ENCODE results near the gene DKC1. TPM values are rescaled to one million over a fixed set of nuclear protein-coding genes. Genes with fewer than 3 reads are reported as not detected.

DKC1 gene
- total RNA-seq, 1 experiment from 2014 or later, result 107 TPM

- intact Hi-C loops (cut with micrococcal nuclease; ENCODE audit: unreplicated experiment), result no loop called here
- BruUV-seq (replicated peaks), result no TSS peak
- POLR2A ChIA-PET, result no interaction called here
These were observed 11.4 kb upstream of the DKC1 start for GRCh38 chrX:154751203-154751668.

GRCh38 chrX:154751669-154752271 is 10.9 kb upstream of the DKC1 start:
- Mint-ChIP-seq H3K27me3 (ENCODE audit: insufficient read depth, unreplicated experiment) (peaks cover 17% of the 10 kb centered on the region), H3K4me1 (ENCODE audit: low read depth, unreplicated experiment) (no peaks in the 10 kb centered on the region), H3K9me3 (ENCODE audit: unreplicated experiment) (no peaks in the 10 kb centered on the region), H3K27ac (ENCODE audit: unreplicated experiment) (no peak overlapping the region), H3K4me3 (ENCODE audit: unreplicated experiment) (peak overlapping the region; percentile 59), H3K36me3 (ENCODE audit: insufficient read depth, unreplicated experiment) (no peaks in the 10 kb centered on the region)
- ChIA-PET POLR2A (no interaction called here), CTCF (no interaction called here)
- Histone ChIP-seq H3K27me3 (replicated peaks; ENCODE audit: control insufficient read depth, insufficient read depth, low read length) (0 out of 2 replicates have a peak, but pooled peaks cover 2% of the 10 kb centered on the region), H3K4me1 (no peaks in the 10 kb centered on the region), H3K36me3 (ENCODE audit: control insufficient read depth, insufficient read depth, low read length) (no peaks in the 10 kb centered on the region), H3K9me3 (no peaks in the 10 kb centered on the region), H3K4me3 (ENCODE audit: low read depth, low read length) (no peak overlapping the region)
- BruUV-seq (replicated peaks), result no TSS peak
- no peak for TF ChIP-seq CTCF (IDR thresholded peaks at IDR 0.05; ENCODE audit: insufficient read depth in 1 of 2, low read depth in 1 of 2, low read length in 1 of 2, severe bottlenecking in 1 of 2, unreplicated experiment in 1 of 2)
- intact Hi-C loops (cut with micrococcal nuclease; ENCODE audit: unreplicated experiment), result no loop called here
- DNase-seq, result no peak

More at GRCh38 chrX:154751203-154751668, 11.4 kb upstream of the DKC1 start:
- H3K4me1 ChIP-seq, result no peaks in the 10 kb centered on the region
- no peak for DNase-seq
- CTCF ChIA-PET, result interaction anchor here (1.6 kb wide), 1 partner anchor 11 kb away, joined by 4 read pairs; the partner anchor contains the start of gene DKC1
- no peaks in the 10 kb centered on the region for H3K4me1 Mint-ChIP-seq (ENCODE audit: low read depth, unreplicated experiment)
- no peak for TF ChIP-seq CTCF (IDR thresholded peaks at IDR 0.05; ENCODE audit: insufficient read depth in 1 of 2, low read depth in 1 of 2, low read length in 1 of 2, severe bottlenecking in 1 of 2, unreplicated experiment in 1 of 2)
- H3K9me3 Mint-ChIP-seq (ENCODE audit: unreplicated experiment), result no peaks in the 10 kb centered on the region
- peaks cover 17% of the 10 kb centered on the region for H3K27me3 Mint-ChIP-seq (ENCODE audit: insufficient read depth, unreplicated experiment)
- H3K36me3 Mint-ChIP-seq (ENCODE audit: insufficient read depth, unreplicated experiment), result no peaks in the 10 kb centered on the region
- peak overlapping the region; percentile 59 for H3K4me3 Mint-ChIP-seq (ENCODE audit: unreplicated experiment)
- no peaks in the 10 kb centered on the region for H3K9me3 ChIP-seq
- no peaks in the 10 kb centered on the region for H3K36me3 ChIP-seq (ENCODE audit: control insufficient read depth, insufficient read depth, low read length)
- 0 out of 2 replicates have a peak, but pooled peaks cover 2% of the 10 kb centered on the region for H3K27me3 ChIP-seq (replicated peaks; ENCODE audit: control insufficient read depth, insufficient read depth, low read length)
- no peak overlapping the region; the same call in 1 of the 2 replicates for H3K4me3 ChIP-seq (ENCODE audit: low read depth, low read length)
- H3K27ac Mint-ChIP-seq (ENCODE audit: unreplicated experiment), result no peak overlapping the region

GRCh38 chrX:154758696-154759095 is 4.0 kb upstream of the DKC1 start:
- Mint-ChIP-seq H3K27me3 (ENCODE audit: insufficient read depth, unreplicated experiment) (no peaks in the 10 kb centered on the region), H3K4me1 (ENCODE audit: low read depth, unreplicated experiment) (no peaks in the 10 kb centered on the region), H3K27ac (ENCODE audit: unreplicated experiment) (no peak overlapping the region), H3K36me3 (ENCODE audit: insufficient read depth, unreplicated experiment) (peaks cover 9% of the 10 kb centered on the region), H3K9me3 (ENCODE audit: unreplicated experiment) (no peaks in the 10 kb centered on the region), H3K4me3 (ENCODE audit: unreplicated experiment) (no peak overlapping the region)
- no peaks in the 10 kb centered on the region for H3K9me3 ChIP-seq
- TF ChIP-seq CTCF (IDR thresholded peaks at IDR 0.05; ENCODE audit: insufficient read depth in 1 of 2, low read depth in 1 of 2, low read length in 1 of 2, severe bottlenecking in 1 of 2, unreplicated experiment in 1 of 2), result no peak
- BruUV-seq (replicated peaks), result no TSS peak
- no peak for DNase-seq
- no peak overlapping the region for H3K4me3 ChIP-seq (ENCODE audit: low read depth, low read length)
- no peaks in the 10 kb centered on the region for H3K4me1 ChIP-seq
- intact Hi-C loops (cut with micrococcal nuclease; ENCODE audit: unreplicated experiment), result no loop called here
- no peaks in the 10 kb centered on the region for H3K27me3 ChIP-seq (replicated peaks; ENCODE audit: control insufficient read depth, insufficient read depth, low read length)
- no peaks in the 10 kb centered on the region for H3K36me3 ChIP-seq (ENCODE audit: control insufficient read depth, insufficient read depth, low read length)
- ChIA-PET POLR2A (no interaction called here), CTCF (no interaction called here)

Data from Caco-2 (cell line).